Stimulated activated CD8-positive, alpha-beta memory T cell treated with anti-CD3 and anti-CD28 coated beads, Interleukin-4, amount 100 ng/mL, for 24 hours (primary cell): ENCODE results near the gene ZNF124.
"Not testable (repeated sequence)": the region's sequence is repeated elsewhere in the genome, so short reads cannot be mapped to it uniquely, and the experiment has no call there.

Experiments
- DNase-seq: peaks from one replicate; pipeline ENCODE4 v3.0.0-alpha.2; 2020; ENCODE audit warnings: low read depth

Gene ZNF124

GRCh38 chr1:247172996-247173395 lies 1.2 kb upstream of the ZNF124 start:
- no peak for DNase-seq

GRCh38 chr1:247171443-247171842 lies 377 bp downstream of the ZNF124 start:
- DNase-seq, result not testable (repeated sequence)

GRCh38 chr1:247165674-247166073 lies 6.1 kb downstream of the ZNF124 start:
- DNase-seq, result no peak

DNA sequence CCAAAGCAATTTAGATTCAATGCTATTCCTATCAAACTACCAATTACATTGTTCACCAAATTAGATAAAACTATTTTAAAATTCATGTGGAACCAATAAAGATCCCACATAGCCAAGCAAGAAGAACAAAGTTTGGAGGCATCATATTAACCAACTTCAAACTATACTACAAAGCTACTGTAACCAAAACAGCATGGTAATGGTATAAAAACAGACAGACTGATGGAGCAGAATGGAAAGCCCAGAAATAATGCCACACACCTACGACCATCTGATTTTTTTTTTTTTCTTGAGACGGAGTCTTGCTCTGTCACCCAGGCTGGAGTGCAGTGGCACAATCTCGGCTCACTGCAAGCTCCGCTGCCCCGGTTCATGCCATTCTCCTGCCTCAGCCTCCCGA lies 7.1 kb downstream of the ZNF124 start:
- no peak for DNase-seq

- DNase-seq, result no peak
These were observed 15.0 kb downstream of the ZNF124 start for GRCh38 chr1:247156787-247157232.

DNA sequence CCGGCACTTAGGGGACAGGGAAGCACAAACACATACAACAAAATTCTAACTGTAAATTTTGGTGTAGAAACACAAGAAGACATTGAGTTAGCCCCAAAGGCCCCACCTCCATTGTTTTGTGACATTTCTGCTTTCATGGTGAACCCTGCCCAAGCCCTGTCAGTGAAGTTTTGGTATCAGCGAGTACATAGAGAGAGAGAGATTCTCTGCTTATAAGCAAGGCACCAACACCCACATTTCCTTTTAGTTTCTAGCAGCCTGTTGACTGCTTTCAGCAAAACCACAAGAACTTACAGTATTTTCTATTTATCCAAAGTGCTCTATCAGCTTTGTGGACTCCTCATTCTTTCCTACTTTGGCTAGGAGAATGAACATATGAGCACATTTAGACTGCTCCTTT lies 24.0 kb downstream of the ZNF124 start:
- DNase-seq, result no peak

DNA sequence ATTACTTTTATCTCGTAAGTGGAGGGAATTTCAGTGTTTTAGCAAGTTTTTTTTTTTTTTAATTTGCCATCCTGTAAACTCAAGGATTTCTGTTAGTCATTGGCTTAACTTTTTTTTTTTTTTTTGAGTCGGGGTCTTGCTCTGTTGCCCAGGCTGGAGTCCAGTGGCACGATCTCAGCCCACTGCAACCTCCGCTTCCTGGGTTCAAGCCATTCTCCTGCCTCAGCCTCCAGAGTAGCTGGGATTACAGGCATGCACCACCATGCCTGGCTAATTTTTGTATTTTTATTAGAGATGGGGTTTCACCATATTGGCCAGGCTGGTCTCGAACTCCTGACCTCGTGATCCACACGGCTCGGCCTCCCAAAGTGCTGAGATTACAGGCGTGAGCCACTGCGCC lies 24.7 kb downstream of the ZNF124 start:
- not testable (repeated sequence) for DNase-seq

DNA sequence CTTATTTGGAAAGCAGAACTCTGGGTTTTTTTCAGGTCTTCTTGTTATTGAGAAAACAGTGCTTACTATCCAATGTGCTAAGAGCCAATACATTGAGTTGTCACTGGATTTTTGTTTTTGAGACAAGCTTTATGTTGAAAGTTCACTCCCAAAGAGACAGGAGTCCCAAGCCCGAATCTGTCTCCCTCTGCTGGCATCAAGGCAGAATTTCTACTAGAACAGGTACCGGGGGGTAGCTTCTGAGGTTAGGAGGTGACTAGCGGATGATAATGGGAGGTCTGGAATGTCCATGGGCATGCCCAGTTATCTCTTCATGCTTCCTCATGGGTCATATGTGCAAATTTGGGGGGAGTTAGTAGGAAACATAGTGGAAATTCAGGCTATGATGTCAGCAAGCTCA lies 25.1 kb downstream of the ZNF124 start:
- DNase-seq, result no peak

- DNase-seq, result no peak
These were observed 26.5 kb downstream of the ZNF124 start for GRCh38 chr1:247145279-247145678.

- not testable (repeated sequence) for DNase-seq
These were observed 32.3 kb downstream of the ZNF124 start for GRCh38 chr1:247139557-247139956.

DNA sequence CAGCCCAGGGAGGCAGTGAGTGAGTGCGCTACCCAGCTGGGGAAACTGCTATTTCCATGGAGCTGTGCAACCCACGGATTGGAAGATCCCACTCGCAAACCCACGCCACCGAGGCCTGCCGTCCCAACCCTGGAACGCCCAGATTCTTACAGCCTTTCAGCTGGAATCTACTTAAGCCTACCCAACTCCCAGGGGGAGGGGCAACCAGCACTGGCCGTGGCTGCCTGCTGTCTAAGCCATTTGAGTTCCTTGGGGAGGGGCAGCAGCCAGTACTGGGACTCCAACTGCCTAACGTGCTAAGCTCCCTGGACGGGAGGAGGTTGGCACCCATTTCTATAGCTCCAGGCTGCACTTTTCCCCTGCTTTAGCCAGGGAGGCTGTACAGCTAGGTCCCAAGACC lies 40.6 kb downstream of the ZNF124 start:
- no peak for DNase-seq

DNA sequence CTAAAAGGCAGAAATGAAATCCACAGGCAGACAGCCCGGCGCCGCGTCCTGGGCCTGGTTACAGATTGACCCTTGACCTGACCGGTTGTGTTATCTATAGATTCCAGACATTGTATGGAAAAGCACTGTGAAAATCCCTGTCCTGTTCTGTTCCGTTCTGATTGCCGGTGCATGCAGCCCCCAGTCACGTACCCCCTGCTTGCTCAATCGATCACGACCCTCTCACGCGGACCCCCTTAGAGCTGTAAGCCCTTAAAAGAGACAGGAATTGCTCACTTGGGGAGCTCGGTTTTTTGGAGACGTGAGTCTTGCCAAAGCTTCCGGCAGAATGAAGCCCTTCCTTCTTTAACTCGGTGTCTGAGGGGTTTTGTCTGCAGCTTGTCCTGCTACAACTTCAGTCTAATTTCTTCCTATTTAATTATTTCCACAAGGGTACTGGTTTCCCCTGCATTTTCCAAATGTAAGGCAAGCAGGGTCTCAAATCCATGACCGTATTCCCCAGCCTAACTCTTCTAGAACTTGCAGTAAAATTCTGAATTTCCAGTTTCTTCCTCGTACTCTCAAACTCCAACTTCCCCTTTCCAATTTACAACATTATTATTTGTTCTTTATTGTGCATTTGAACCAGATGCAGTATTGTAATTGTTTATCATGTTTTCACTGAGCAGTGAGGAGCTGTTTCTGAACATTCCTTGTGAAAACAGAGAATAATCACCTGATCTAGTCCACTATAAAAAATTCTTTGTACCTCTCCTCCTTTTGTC lies 44.1 kb downstream of the ZNF124 start:
- not testable (repeated sequence) for DNase-seq

- not testable (repeated sequence) for DNase-seq
These were observed 45.2 kb downstream of the ZNF124 start for GRCh38 chr1:247126601-247127000.

- DNase-seq, result not testable (repeated sequence)
These were observed 45.7 kb downstream of the ZNF124 start for GRCh38 chr1:247126166-247126565.

GRCh38 chr1:247121382-247121781 lies 50.4 kb downstream of the ZNF124 start:
- DNase-seq, result no peak

- not testable (repeated sequence) for DNase-seq
These were observed 51.5 kb downstream of the ZNF124 start for GRCh38 chr1:247120408-247120668.

DNA sequence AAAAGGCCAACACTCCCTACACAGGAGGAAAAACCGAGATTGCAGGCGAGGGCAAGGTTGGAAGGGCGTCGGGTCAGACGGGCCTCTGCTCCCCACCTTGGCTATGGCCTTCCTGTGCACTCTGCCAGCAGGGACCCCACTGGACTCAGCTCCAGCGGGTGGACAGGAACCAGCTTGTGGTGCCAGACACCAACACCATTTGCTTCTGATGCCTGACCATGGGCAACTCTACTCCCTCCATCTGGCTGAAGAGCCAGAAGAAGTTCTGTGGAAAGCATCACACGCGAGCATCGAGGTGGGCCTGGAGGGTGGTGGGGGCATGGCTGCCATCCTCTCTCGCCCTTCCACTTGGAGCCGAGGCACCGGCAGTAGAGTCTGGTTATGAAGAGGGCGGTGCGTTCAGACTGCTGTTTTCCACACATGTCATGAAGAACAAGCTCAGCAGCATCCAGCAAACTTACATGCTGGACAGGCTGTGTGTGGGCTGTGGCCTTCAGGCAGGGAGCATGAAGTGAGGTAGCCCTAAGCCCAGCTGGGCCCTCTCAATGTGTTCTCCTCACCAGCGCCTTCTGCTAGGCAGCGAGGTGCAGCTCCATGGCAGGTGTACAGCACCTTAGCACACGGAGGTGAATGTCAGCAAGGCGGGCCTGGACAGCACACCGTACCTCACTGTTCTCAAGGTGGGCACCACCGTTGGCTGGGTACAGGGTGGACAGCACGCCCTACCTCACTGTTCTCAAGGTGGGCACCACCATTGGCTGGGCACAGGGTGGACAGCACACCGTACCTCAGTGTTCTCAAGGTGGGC lies 52.0 kb downstream of the ZNF124 start:
- DNase-seq, result no peak

DNA sequence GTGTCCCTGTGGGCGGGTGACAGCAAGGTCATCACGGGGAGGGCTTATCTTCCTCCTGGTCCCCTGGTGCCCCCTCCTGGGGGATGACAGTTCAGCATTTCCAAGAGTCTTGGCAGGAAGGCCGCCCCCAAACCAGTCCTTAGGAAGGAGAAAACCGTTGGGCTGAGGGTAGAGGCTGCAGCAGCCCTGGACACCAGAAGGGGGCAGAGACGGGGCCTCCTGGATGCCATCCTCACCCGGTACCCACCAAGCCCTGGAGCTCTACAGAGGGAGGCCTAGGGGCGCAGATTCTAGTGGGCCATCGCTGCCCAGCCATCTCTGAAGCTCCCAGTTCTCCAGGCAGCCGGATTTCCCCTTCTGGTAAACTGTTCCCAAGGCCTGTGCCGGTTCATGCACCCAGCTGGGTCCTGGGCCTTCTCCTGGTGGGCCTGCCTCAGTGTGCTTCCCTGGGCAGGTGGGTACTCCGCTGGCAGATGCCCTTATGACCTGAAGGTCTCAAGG lies 52.8 kb downstream of the ZNF124 start:
- DNase-seq, result no peak

DNA sequence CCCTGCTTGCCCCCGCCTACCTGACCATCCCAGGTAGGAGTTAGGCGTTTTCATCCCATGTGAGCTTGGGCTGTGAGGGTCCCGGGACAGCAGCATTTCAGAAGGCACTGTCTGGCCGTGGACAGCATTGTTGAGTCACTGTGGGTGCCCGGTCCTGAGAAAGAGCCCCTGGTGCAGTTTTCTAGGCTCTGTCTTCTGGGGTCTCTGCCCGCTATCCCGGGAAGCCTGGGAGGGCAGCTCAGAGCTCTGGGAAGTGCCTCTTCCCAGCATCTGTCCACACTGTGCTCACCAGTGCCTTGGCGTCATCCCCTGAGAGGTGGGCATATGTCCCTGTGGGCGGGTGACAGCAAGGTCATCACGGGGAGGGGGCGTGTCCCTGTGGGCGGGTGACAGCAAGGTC lies 56.3 kb downstream of the ZNF124 start:
- no peak for DNase-seq

DNA sequence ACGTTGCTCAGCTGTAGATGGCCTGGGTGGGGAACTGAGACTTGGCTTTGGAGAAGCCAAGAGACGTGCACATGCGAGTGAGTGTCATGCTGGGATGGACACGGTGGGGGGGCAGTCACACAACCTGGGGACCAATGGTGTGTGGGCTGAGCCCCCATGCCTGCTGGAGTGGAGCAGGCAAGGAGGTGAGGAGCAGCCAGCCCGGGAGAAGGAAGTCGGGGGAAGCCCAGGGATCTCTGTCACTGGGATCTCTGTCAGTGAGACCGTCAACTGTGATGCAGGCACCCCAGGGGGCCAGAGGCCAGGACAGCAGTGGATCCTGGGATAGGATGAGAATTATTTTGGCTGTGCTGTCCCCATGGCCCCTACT lies 56.7 kb downstream of the ZNF124 start:
- DNase-seq, result no peak

GRCh38 chr1:247114351-247115140 lies 57.3 kb downstream of the ZNF124 start:
- no peak for DNase-seq

DNA sequence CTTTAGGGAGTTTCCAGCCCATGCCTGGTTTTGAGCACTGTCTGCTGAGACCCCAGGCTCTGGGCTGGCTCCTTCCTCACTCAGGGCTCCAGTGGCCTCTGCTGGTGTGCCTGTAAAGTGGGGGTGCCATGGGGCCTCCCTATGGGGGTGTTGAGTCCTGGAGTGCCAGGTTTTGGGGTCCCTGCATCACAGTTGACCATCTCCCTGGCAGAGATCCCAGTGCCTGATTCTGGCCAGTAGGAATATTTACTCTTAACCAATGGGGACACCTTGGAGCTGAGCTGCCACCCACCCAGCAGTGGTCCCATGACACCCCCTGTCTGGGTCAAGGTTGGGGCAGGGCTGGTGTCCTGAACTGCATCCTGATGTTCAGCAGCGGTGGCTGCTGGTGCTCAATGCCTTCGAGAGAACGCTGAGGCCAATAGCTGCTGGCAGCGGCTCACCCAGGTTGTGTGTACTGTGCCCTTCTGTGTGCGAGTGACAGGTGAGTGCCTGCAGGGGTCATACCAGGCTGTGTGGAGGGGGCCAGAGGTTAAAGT lies 58.0 kb downstream of the ZNF124 start:
- no peak for DNase-seq
